ENCODE data around the gene ST6GALNAC6.

Gene ST6GALNAC6

GRCh38 chr9:127896395-127897192 is 2.8 kb downstream of the ST6GALNAC6 start:
- Histone ChIP-seq H3K27ac (ENCODE audit: poor library complexity, severe bottlenecking) (no peak overlapping the region), H3K9me3 (ENCODE audit: severe bottlenecking) (peaks cover 3% of the 10 kb centered on the region), H3K4me1 (ENCODE audit: insufficient read depth, poor library complexity, severe bottlenecking) (no peaks in the 10 kb centered on the region), H3K27me3 (ENCODE audit: insufficient read depth, poor library complexity, severe bottlenecking) (no peaks in the 10 kb centered on the region), H3K36me3 (ENCODE audit: low read depth) (peaks cover 45% of the 10 kb centered on the region), H3K4me3 (ENCODE audit: severe bottlenecking) (no peak overlapping the region)
- no peak for TF ChIP-seq CTCF (IDR thresholded peaks at IDR 0.05; ENCODE audit: poor library complexity, severe bottlenecking)
- DNase-seq (ENCODE audit: low spot score) = no peak
- ATAC-seq (ENCODE audit: low read depth) = no peak

- DNase-seq (ENCODE audit: low spot score) (no peak), ATAC-seq (ENCODE audit: low read depth) (no peak)
- Histone ChIP-seq H3K27me3 (ENCODE audit: insufficient read depth, poor library complexity, severe bottlenecking) (no peaks in the 10 kb centered on the region), H3K9me3 (ENCODE audit: severe bottlenecking) (peaks cover 3% of the 10 kb centered on the region), H3K4me1 (ENCODE audit: insufficient read depth, poor library complexity, severe bottlenecking) (no peaks in the 10 kb centered on the region), H3K27ac (ENCODE audit: poor library complexity, severe bottlenecking) (no peak overlapping the region), H3K4me3 (ENCODE audit: severe bottlenecking) (no peak overlapping the region), H3K36me3 (ENCODE audit: low read depth) (peaks cover 51% of the 10 kb centered on the region)
- no peak for TF ChIP-seq CTCF (IDR thresholded peaks at IDR 0.05; ENCODE audit: poor library complexity, severe bottlenecking)
These were observed 3.6 kb downstream of the ST6GALNAC6 start for GRCh38 chr9:127895811-127896210.

- ATAC-seq (ENCODE audit: low read depth) (no peak), DNase-seq (ENCODE audit: low spot score) (no peak)
- TF ChIP-seq CTCF (IDR thresholded peaks at IDR 0.05; ENCODE audit: poor library complexity, severe bottlenecking) = no peak
- Histone ChIP-seq H3K4me3 (ENCODE audit: severe bottlenecking) (no peak overlapping the region), H3K9me3 (ENCODE audit: severe bottlenecking) (peaks cover 3% of the 10 kb centered on the region), H3K27ac (ENCODE audit: poor library complexity, severe bottlenecking) (no peak overlapping the region), H3K36me3 (ENCODE audit: low read depth) (peaks cover 70% of the 10 kb centered on the region), H3K4me1 (ENCODE audit: insufficient read depth, poor library complexity, severe bottlenecking) (no peaks in the 10 kb centered on the region), H3K27me3 (ENCODE audit: insufficient read depth, poor library complexity, severe bottlenecking) (no peaks in the 10 kb centered on the region)
These were observed 6.0 kb downstream of the ST6GALNAC6 start for GRCh38 chr9:127893392-127893791.

- no peak for DNase-seq (ENCODE audit: low spot score)
- no peak overlapping the region for H3K27ac ChIP-seq (ENCODE audit: poor library complexity, severe bottlenecking)
- no peak for TF ChIP-seq CTCF (IDR thresholded peaks at IDR 0.05; ENCODE audit: poor library complexity, severe bottlenecking)
- peaks cover 3% of the 10 kb centered on the region for H3K9me3 ChIP-seq (ENCODE audit: severe bottlenecking)
- H3K4me3 ChIP-seq (ENCODE audit: severe bottlenecking) = no peak overlapping the region
- peaks cover 70% of the 10 kb centered on the region for H3K36me3 ChIP-seq (ENCODE audit: low read depth)
- ATAC-seq (ENCODE audit: low read depth) = no peak
- no peaks in the 10 kb centered on the region for H3K4me1 ChIP-seq (ENCODE audit: insufficient read depth, poor library complexity, severe bottlenecking)
- H3K27me3 ChIP-seq (ENCODE audit: insufficient read depth, poor library complexity, severe bottlenecking) = no peaks in the 10 kb centered on the region
These were observed 6.6 kb downstream of the ST6GALNAC6 start for GRCh38 chr9:127892831-127893230.

- H3K36me3 ChIP-seq (ENCODE audit: low read depth) = peaks cover 62% of the 10 kb centered on the region
- no peak for ATAC-seq (ENCODE audit: low read depth)
- no peak for DNase-seq (ENCODE audit: low spot score)
- no peaks in the 10 kb centered on the region for H3K27me3 ChIP-seq (ENCODE audit: insufficient read depth, poor library complexity, severe bottlenecking)
- no peak overlapping the region for H3K4me3 ChIP-seq (ENCODE audit: severe bottlenecking)
- no peak for TF ChIP-seq CTCF (IDR thresholded peaks at IDR 0.05; ENCODE audit: poor library complexity, severe bottlenecking)
- H3K27ac ChIP-seq (ENCODE audit: poor library complexity, severe bottlenecking) = no peak overlapping the region
- H3K4me1 ChIP-seq (ENCODE audit: insufficient read depth, poor library complexity, severe bottlenecking) = no peaks in the 10 kb centered on the region
- peaks cover under 1% of the 10 kb centered on the region for H3K9me3 ChIP-seq (ENCODE audit: severe bottlenecking)
These were observed 9.3 kb downstream of the ST6GALNAC6 start for GRCh38 chr9:127890053-127890452.
